Erythroblast (primary cell): ENCODE measurements around the gene OR6Q1.

Experiments used
- GATA1 ChIP-seq: IDR thresholded peaks from 2 replicates; pipeline ENCODE4 v1.6.1; 2011; ENCODE audit warnings: low read depth, mild to moderate bottlenecking, control low read depth, low read length, moderate library complexity
- POLR2A ChIP-seq: IDR thresholded peaks from 2 replicates; pipeline ENCODE4 v1.6.1; 2011; ENCODE audit warnings: mild to moderate bottlenecking, low read length

DNA sequence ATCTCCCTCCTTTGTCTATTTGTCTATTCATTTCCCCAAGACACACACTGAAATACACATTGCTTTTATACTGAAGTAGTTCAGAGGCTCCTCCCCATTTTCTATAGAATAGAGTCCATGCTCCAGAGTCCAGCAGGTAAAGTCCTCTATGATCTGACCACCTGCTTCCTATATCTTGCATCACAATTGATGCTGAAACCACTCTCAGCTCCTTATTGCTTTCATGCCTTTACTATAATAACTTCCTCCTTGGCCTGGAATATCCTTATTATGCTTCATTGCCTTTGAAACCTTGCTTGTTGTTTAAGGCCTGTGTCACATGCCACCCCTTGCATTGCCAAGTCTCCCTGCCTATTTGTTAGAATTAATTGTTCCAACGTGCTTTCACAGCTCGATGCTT is 12.6 kb downstream of the OR6Q1 start:
- TF ChIP-seq GATA1, result no peak
- no peak for TF ChIP-seq POLR2A
